Astrocyte of the spinal cord (primary cell): Measurements from ENCODE around the gene CACHD1.

Experiments
- DNase-seq: peaks from one replicate; pipeline ENCODE4 v3.0.0; 2011; ENCODE audit warnings: low read depth, low spot score
- H3K4me3 ChIP-seq: 2 replicates; pipeline ENCODE4 v1.5.1; 2011; ENCODE audit warnings: low read depth, mild to moderate bottlenecking, low read length, moderate library complexity
- CTCF ChIP-seq: IDR thresholded peaks from 2 replicates; pipeline ENCODE4 v1.5.1; 2012; ENCODE audit warnings: low read depth, mild to moderate bottlenecking, low read length, inconsistent platforms
- in situ Hi-C: cut with HindIII; loops from 2 replicates; pipeline ENCODE4 v1.10.0; 2017; ENCODE audit warnings: low sequenced_read_pairs

Gene CACHD1

GRCh38 chr1:64433308-64433707 is 36.6 kb upstream of the CACHD1 start:
- in situ Hi-C loops: no loop called here
- no peak overlapping the region for H3K4me3 ChIP-seq
- DNase-seq: no peak
- TF ChIP-seq CTCF: no peak

DNA sequence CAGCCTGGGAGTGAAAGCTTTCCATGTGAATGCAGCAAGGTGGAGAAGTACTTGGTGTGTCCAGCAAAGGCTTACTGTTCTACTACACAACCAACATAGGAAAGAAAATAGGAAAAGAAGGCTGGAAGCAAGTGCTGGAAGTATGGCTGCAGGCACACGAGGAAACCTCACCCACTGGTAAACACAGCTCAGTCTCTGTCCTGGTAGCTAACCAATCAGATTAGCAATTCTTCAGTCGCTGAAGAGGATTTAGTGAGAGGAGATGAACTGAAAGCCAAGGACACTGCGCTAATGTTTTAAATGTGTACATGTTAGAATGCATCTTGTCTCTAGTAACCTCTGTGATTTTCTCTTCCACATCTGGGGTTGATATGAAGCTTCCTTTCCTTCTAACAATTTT is 36.2 kb upstream of the CACHD1 start:
- DNase-seq: no peak
- in situ Hi-C loops: no loop called here
- H3K4me3 ChIP-seq: no peak overlapping the region
- TF ChIP-seq CTCF: no peak

DNA sequence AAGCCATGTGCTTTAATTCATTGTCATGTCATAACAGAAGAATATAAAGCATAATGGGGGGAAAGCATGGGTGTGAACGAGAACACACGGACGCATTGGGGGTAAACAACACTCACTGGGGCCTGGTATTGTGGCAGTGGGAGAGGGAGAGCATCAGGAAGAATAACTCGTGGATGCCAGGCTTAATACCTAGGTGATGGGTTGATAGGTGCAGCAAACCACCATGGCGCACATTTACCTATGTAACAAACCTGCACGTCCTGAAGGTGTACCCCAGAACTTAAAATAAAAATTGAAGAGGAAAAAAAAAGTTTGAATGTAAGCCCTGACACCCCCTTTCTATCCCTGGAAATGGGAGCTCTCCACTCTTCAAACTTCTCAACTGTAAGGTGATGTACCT is 34.9 kb upstream of the CACHD1 start:
- no peak overlapping the region for H3K4me3 ChIP-seq
- no peak for DNase-seq
- in situ Hi-C loops: no loop called here
- TF ChIP-seq CTCF: no peak

DNA sequence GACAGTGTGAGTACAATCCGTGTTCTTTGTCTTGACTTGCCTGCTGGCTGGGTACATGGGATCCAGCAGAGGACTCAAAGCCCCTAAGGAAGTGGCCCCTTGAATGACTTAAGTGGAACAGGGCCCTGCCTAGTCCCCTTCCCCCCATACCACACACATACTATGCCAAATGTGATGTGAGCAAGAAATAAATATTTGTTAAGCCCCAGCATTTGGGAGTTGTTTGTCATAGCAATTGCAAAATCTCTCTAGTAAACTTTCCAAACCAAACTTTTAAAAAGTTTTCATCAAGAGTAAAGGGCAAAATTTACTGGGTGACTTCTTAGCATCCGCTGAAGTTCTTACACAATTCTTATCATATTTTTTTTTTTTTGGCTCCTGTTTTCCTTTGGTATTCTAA is 32.5 kb upstream of the CACHD1 start:
- in situ Hi-C loops: no loop called here
- H3K4me3 ChIP-seq: no peak overlapping the region
- TF ChIP-seq CTCF: no peak
- DNase-seq: no peak

GRCh38 chr1:64440183-64440826 is 29.6 kb upstream of the CACHD1 start:
- DNase-seq: no peak
- no peak overlapping the region for H3K4me3 ChIP-seq
- no peak for TF ChIP-seq CTCF
- in situ Hi-C loops: no loop called here

DNA sequence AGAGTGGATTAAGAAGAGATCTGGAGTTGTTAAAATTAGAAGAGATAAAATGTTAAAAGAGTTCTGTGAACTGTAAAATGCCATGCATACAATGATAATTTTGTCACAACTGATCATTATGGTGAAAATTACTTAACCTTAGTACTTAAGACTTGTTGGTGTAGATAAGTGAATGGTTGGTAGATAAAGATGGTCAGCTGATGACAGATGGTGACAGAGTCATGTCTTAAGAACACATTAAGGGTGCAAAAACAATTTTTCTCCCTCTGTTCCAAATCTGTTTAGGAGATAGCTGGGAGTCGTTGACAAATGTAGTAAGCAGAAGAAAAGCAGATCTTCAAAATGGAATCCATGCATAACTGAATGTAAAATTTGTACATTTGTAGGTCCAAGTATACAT is 18.5 kb upstream of the CACHD1 start:
- TF ChIP-seq CTCF: no peak
- DNase-seq: no peak
- in situ Hi-C loops: no loop called here
- no peak overlapping the region for H3K4me3 ChIP-seq

- TF ChIP-seq CTCF: no peak
- no peak for DNase-seq
- in situ Hi-C loops: no loop called here
- H3K4me3 ChIP-seq: no peak overlapping the region
Observed at GRCh38 chr1:64453688-64454087, 16.2 kb upstream of the CACHD1 start.
